ENCODE measurements around the gene TNFRSF13B. TPM values are rescaled to one million over a fixed set of nuclear protein-coding genes. Genes with fewer than 3 reads are reported as not detected.
"Not testable (repeated sequence)": the region's sequence is repeated elsewhere in the genome, so short reads cannot be mapped to it uniquely, and the experiment has no call there.

The TNFRSF13B gene
- polyA plus RNA-seq, 1 donor (not counting 4 experiments of a cell fraction or from before 2014, with no cell fraction given): not detected

DNA sequence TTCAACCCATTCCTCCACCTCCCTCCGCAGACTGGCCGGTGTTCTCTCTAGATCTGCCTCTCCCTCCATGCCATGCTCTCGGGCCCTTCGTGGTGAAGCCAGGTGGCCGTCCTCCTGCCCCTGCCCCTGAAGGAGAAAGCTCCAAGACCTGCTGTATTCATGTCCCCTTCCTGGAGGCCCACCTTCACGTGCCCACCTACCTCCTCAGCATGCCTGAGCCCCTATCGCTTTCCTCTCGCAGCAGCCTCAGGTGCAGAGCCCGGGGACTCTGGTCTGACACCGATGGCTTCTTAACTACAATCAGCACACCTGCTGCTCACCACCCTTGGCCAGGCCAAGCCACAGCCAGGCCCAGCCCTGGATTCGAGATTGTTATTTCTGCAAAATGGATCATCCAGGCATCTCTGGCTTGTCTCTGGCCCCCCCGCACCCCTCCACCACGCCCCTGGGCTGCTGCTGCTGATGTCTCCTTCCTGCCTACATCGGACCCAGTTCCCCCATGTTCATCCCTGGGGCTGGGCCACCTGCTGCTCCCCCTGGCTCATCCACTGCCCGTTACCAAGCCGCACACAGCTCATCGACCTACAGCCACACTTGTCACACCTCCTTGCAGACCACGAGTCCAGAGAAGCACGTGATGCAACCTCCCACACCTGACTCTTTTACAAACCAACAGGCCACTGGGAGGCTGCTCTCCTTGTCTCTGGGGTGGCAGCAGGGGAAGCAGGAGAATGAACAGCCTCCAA is 32.5 kb upstream of the TNFRSF13B start:
- FAIRE-seq (no peak), DNase-seq (ENCODE audit: low read depth, low spot score) (no peak)
- Histone ChIP-seq H3K9me3 (ENCODE audit: control insufficient read depth, low read depth, low read length) (no peaks in the 10 kb centered on the region), H3K9me1 (ENCODE audit: control insufficient read depth, extremely low read depth, insufficient read depth, low read length) (no peaks in the 10 kb centered on the region), H3K27me3 (ENCODE audit: control insufficient read depth, extremely low read depth, insufficient read depth, low read length) (no peaks in the 10 kb centered on the region), H3K4me1 (ENCODE audit: control insufficient read depth, extremely low read depth, insufficient read depth, low read length) (no peaks in the 10 kb centered on the region), H2AFZ (ENCODE audit: control insufficient read depth, low read length) (no peak overlapping the region), H3K79me2 (ENCODE audit: control insufficient read depth, insufficient read depth, low read length) (no peaks in the 10 kb centered on the region), H3K27ac (ENCODE audit: control insufficient read depth, insufficient read depth, low read length) (no peak overlapping the region), H3K4me2 (ENCODE audit: control insufficient read depth, extremely low read depth, insufficient read depth, low read depth, low read length) (no peak overlapping the region), H3K36me3 (ENCODE audit: control insufficient read depth in 2 of 2, extremely low read depth in 1 of 2, insufficient read depth in 2 of 2, low read length in 2 of 2) (no peaks in the 10 kb centered on the region), H3K4me3 (ENCODE audit: control insufficient read depth in 2 of 3, extremely low read depth in 1 of 3, insufficient read depth in 2 of 3, low read depth in 1 of 3, low read length in 3 of 3) (no peak overlapping the region), H3K9ac (ENCODE audit: control insufficient read depth, extremely low read depth, insufficient read depth, low read length) (no peak overlapping the region), H4K20me1 (ENCODE audit: control insufficient read depth, extremely low read depth, insufficient read depth, low read length) (no peaks in the 10 kb centered on the region)
- TF ChIP-seq CTCF (optimal IDR thresholded peaks at IDR 0.05 in 1 of 3, IDR thresholded peaks at IDR 0.05 in 1 of 3, conservative IDR thresholded peaks at IDR 0.05 in 1 of 3; ENCODE audit: extremely low read depth in 1 of 3, insufficient read depth in 2 of 3, low read length in 3 of 3): no peak
- no peak for TF ChIP-seq EZH2 (IDR thresholded peaks at IDR 0.05; ENCODE audit: low read length)
- dilution Hi-C loops (cut with MboI; ENCODE audit: extremely low pct_ligation_motif_present, low sequenced_read_pairs): no loop called here

DNA sequence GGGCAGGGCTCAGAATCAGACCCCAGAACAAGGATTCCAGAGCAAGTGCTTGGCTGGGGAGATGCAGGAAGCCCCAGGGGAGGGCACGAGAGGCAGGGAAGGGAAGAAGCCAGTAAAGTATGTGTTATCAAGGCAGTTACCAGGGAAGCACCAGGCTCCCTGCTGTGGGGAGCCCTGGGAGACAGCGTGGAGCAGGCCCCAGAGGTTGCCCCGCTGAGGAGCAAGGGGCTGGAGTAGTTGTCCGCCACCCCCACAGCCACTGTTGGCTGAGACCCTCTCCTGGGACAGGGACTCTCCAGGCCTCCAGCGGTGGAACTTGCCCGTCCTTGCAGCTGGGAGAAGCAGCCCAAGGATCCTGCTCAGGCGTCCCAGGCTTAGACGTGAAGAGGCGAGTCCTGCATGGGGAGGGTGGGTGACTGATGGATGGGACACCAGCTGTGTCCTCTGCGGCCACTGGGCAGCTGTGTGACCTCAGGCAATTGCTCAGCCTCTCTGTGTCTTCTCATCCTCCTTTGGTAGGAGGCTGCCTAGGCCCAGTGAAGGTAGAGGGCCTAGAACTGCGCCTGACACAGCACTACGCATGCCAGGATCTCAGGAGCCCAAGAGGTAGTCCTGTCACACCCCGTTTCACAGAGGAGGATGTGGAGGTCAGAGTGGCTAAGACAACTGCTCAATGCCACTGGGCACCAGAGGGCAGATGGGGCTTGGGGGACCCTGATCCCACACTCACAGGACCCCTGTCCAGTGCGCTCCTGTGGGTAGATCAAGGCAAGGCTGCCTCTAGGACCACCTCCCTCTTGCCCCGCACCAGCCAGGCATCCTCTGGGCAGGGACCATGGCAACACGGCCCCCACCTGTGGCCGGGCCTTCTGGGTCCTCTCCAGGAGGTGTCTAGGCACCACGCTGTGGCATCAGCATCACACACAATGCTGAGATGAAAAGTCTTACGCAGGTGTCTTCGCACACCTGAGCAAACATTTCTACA is 31.1 kb upstream of the TNFRSF13B start:
- H3K27me3 ChIP-seq (ENCODE audit: control insufficient read depth, extremely low read depth, insufficient read depth, low read length); H3K27ac ChIP-seq (ENCODE audit: control insufficient read depth, insufficient read depth, low read length); H3K4me2 ChIP-seq (ENCODE audit: control insufficient read depth, extremely low read depth, insufficient read depth, low read depth, low read length); H3K4me3 ChIP-seq (ENCODE audit: control insufficient read depth in 2 of 3, extremely low read depth in 1 of 3, insufficient read depth in 2 of 3, low read depth in 1 of 3, low read length in 3 of 3); H3K4me1 ChIP-seq (ENCODE audit: control insufficient read depth, extremely low read depth, insufficient read depth, low read length); H3K9me1 ChIP-seq (ENCODE audit: control insufficient read depth, extremely low read depth, insufficient read depth, low read length); H3K36me3 ChIP-seq (ENCODE audit: control insufficient read depth in 2 of 2, extremely low read depth in 1 of 2, insufficient read depth in 2 of 2, low read length in 2 of 2); DNase-seq (ENCODE audit: low read depth, low spot score); H3K9me3 ChIP-seq (ENCODE audit: control insufficient read depth, low read depth, low read length); H2AFZ ChIP-seq (ENCODE audit: control insufficient read depth, low read length); H4K20me1 ChIP-seq (ENCODE audit: control insufficient read depth, extremely low read depth, insufficient read depth, low read length); H3K79me2 ChIP-seq (ENCODE audit: control insufficient read depth, insufficient read depth, low read length); dilution Hi-C loops (cut with MboI; ENCODE audit: extremely low pct_ligation_motif_present, low sequenced_read_pairs); FAIRE-seq; H3K9ac ChIP-seq (ENCODE audit: control insufficient read depth, extremely low read depth, insufficient read depth, low read length): not testable (repeated sequence)
